Glomerular visceral epithelial cell (primary cell): ENCODE measurements around the gene ADGRG1.
"Not testable (repeated sequence)": the region's sequence is repeated elsewhere in the genome, so short reads cannot be mapped to it uniquely, and the experiment has no call there.

Experiments
- DNase-seq: peaks from one replicate; pipeline ENCODE4 v3.0.0-alpha.2; 2016; ENCODE audit errors: extremely low spot score

ADGRG1 gene

DNA sequence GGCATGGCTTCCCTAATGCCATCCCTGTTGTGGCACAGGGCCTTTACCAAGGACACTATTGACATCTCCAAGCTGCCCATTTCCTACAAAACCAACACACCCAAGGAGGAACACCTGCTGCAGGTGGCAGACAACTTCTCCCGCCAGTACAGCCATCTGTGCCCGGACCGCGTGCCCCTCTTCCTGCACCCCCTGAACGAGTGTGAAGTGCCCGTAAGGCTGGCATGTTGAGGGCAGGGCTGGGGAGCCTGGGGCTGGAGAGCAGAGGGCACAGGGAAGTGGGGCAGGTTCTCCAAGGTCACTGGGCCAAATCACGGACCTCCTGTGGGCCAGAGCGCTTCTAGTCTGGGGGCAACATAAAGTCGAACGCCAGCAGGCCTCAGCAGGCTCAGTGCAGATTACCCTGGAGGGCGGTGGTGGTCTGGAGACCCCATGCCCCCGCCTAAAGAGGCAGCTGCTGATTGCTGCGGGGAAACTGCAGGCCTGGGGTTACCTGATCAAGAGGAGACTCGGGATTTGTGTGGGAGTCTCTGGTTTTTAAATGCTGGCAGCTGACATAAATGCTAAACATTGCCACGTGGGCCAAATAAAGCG is 70.5 kb downstream of the ADGRG1 start:
- no peak for DNase-seq

DNA sequence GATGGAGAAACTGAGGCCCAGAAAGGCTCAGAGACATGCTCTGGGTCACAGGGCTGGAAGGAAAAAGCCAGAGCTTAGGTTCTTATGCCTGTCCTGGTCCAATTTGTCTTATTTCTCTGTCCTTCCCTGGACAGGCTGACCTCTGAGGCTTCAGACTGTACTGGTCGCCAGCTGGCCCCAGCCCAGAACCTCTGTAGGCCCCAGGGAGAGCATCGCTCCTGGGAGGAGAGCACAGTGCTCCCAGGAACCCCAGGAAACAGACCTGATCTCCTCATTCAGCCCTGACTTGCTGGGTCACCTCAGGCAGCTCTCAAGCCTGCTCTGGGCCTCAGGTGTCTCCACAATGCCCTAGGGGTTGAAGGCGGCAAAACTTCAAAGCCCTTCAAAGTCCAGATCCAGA is 71.1 kb downstream of the ADGRG1 start:
- no peak for DNase-seq

DNA sequence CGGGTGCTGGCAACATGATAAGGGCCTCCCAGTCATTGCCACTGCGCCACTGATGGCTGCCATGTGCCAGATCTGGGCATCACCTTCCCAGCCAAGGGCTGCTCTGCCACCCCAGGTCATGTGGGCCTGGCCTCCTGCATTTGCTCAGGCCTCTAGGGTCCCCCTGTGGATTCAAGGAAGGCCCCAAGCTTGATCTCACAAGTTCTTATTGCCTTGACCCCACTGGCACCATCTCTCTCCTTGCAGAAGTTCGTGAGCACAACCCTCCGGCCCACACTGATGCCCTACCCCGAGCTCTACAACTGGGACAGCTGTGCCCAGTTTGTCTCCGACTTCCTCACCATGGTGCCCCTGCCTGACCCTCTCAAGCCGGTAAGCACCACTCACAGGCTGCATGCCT is 71.5 kb downstream of the ADGRG1 start:
- no peak for DNase-seq

DNA sequence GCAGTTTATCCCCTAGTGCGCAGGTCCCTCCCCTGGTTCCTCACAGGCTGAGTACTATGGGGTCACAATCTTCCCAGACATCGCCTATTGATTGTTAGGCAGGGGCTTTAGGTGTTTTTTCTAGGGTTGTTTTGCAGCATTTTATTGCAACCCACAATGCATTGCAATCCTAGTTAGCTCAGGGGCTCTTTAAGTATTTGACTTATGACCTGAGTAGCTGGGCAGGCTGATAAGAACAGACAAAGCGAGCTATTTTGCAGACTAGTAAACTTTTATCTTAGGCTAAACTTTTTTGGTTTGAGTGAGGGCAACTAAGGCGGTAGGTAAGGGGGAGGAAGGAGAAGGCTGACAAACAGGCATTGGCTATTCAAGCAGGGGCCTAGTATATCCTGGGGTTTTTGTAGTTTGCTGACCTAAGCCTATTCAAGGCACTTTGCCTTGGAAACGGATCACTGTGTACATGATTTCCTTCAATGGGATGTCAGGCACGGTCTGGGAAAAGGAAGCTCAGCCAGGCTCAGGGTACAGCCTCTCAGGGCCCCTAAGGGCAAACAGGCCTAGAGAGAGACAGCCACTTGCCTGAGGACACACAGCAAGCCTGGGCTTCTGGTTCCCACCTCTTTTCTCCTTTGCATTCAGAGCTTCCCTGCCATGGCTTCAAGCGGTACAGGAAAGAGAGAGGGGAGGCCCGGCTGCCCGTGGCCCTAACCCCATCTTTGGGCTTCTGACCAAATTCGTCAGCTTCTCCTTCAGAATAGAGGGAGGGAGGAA is 72.5 kb downstream of the ADGRG1 start:
- DNase-seq, result no peak

DNA sequence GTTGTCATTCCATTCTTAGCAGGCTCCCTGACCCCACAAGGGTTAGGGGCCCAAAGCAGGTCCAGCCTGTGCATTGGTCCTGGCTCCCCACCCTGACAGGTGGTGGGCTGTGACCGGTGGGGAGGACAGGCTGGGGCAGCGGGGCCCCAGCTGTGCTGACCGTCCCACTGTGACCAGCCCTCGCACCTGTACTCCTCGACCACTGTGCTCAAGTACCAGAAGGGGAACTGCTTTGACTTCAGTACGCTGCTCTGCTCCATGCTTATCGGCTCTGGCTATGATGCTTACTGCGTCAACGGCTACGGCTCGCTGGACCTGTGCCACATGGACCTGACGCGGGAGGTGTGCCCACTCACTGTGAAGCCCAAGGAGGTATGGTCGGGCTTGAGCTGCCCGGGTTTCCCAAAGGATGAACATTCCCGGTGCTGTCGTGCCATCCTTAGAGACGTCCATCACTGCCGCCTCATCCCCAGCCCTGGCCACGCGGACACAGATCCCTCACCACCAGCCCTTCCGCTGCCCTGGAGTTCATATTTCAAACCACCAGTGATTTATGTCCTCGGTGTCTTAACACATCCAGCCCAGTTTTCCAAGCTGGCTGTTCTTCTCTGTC is 73.4 kb downstream of the ADGRG1 start:
- no peak for DNase-seq

DNA sequence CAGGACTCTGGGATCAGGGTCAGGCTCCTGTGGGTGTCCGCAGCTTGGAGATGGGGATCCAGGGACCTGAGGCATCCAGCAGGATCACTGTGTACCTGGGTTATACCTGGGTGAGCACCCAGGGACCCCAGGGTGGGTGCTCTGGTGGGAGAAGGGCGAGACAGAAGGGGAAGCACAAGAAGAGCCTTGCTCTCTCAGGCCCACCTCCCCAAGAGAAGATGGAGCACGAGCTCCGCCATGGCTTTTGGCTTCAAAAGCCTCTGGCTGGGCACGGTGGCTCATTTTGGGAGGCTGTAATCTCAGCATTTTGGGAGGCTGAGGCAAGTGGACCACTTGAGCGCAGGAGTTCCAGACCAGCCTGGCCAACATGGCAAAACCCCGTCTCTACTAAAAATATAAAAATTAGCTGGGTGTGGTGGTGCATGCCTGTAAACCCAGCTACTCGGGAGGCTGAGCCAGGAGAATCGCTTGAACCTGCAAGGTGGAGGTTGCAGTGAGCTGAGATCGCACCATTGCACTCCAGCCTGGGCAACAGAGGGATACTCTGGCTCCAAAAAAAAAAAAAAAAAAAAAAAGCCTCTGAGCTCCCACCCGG is 75.1 kb downstream of the ADGRG1 start:
- no peak for DNase-seq

DNA sequence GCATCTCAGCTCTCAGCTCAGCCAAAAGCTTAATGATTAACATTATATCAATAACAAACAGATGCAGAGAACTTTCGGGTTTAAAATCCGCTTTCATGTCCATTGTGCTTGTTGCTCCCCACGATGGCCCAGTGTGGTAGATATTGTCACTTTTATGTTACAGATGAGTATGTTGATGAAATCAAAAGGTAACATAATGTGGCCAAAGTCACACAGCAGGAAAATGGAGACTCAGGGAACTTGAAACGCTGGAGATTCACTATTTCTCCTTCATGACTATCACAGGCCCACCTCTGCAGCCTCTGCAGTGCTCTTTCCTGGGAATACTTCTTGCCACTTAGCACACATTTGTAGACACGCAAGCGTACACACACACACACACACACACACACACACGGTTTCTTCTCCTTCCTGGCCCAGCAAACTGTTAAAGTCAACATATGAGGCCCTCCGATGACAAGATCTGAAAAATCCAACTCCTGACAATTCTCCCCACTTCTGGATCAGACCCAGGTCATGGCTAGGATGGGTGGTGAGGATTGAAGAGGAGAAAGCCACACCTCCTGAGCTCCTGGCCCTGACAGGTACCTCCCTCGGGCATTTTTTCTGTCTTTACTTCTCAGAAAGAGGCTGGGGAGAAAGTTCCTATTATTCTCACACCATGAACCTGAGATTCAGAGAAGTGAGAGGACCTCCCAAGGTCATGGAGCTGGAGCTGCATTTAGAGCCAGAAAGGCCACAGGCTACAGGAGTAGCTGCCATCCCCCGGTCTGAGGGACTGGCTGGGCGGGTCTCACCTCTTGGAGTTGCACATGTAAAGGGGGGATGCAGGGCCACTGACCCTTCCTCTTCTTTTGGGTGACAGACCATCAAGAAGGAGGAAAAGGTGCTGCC is 75.8 kb downstream of the ADGRG1 start:
- no peak for DNase-seq

DNA sequence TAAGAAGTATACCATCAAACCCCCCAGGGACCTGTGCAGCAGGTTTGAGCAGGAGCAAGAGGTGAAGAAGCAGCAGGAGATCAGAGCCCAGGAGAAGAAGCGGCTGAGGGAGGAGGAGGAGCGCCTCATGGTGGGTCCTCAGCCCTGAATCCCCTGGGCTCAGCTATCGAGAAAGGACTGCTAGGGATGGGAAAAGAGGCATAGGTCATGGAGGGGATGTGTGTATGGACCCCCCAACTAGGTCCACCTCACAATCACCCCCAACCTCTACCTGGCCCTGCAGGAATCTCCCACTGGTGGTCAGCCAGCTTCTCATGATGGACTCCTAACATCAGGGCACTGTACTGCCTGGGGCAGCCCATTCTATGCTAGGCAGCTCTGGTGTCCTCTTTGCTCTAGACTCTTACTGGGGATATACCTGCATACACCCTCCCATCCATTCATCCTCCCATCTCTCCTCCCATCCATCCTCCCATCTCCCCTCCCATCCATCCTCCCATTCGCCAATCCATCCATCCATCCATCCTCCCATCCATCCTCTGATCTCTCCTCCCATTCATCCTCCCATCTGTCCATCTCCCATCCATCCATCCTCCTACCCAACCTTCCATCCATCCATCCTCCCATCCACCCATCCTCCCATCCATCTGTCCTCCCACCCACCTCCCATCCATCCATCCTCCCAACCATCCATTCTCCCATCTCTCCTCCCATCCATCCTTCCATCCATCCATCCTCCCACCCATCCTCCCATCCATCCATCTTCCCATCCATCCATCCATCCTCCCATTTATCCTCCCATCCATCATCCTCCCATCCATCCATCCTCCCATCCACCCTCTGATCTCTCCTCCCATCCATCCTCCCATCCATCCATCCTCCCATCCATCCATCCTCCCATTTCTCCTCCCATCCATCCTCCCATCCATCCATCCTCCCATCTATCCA is 76.7 kb downstream of the ADGRG1 start:
- DNase-seq, result no peak

DNA sequence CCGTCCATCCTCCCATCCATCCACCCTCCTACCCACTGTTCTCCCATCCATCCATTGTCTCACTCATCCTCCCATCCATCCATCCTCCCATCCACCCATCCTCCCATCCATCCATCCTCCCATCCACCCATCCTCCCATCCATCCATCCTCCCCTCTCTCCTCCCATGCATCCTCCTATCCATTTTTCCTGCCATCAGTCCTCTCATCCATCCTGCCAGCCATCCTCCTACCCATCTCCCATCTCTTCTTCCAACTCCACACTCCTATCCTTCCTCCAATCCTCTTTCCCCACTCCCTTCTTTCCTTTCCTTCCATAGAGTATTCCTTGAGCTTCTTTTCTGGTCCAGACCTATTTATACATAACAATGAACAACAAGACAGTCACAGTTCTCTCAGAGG is 78.3 kb downstream of the ADGRG1 start:
- no peak for DNase-seq

DNA sequence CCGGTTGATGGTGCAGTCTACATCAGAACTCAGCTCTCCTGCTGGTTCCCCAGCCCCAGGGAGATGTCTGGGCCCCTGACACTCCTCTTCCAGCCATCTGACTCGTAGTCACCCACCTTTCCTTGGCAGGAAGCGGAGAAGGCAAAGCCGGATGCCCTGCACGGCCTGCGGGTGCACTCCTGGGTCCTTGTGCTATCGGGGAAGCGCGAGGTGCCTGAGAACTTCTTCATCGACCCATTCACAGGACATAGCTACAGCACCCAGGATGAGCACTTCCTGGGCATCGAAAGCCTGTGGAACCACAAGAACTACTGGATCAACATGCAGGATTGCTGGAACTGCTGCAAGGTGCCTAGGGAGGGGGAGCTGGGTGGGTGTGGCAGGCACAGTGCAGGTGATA is 78.9 kb downstream of the ADGRG1 start:
- no peak for DNase-seq

DNA sequence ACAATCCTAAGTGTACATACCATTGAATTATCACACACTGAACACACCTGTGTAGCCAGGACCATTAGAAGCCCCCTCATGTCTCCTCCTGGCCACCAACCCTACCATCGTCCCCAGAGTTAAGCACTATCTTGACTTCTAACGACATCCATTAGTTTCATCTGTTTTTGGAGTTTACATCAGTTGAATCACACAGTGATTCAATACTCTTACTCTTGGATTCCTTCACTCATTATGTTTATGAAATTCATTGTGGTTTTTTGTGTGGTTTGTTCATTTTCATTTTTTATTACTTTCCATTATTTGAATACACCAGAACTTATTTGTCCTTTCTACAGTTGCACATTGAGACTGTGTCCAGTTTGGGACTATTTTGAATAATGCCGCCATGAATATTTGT is 79.7 kb downstream of the ADGRG1 start:
- DNase-seq, result no peak

DNA sequence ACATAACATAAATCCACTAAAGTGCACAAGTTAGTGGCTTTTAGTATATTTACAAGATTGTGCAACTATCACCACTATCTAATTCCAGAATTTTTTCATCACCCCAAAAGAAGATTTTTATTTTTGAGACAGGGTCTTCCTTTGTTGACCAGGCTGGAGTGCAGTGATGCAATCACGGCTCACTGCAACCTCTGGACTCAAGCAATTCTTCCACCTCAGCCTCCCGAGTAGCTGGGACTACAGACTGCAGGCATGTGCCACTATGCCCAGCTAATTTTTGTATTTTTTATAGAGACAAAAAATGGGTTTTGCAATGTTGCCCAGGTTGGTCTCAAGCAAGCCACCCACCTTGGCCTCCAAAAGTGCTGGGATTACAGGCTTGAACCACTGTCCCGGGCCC is 81.2 kb downstream of the ADGRG1 start:
- DNase-seq, result no peak

DNA sequence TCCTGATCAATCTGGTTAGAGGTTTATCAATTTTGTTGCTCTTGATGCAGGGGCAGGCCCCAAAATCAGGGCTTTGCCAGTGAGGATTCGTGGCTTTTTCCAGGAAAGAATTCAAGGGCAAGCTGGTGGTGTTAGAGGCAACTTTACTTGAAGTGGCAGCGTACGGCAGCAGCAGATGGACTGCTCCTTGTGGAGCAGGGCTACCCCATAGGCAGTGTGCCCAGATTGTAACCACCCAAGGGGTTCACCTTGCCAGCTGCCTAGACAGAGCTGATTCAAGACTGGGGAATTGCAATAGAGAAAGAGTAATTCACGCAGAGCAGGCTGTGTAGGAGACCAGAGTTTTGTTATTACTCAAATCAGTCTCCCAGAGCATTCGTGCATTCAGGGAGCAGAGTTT is 82.9 kb downstream of the ADGRG1 start:
- no peak for DNase-seq

DNA sequence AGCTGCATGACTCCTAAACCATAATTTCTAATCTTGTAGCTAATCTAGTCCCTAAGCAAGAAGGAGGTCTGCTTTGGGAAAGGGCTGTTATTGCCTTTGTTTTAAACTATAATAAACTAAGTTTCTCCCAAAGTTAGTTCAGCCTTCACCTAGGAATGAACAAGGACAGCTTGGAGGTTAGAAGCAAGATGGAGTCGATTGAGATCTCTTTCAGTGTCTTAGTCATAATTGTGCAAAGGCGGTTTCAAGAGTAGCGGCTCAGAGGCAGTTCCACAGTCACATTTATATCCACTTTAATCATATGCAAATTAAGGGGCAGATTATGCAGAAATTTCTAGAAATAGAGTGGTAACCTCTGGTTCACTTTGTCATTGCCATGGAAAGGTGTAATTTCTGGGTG is 83.6 kb downstream of the ADGRG1 start:
- no peak for DNase-seq

DNA sequence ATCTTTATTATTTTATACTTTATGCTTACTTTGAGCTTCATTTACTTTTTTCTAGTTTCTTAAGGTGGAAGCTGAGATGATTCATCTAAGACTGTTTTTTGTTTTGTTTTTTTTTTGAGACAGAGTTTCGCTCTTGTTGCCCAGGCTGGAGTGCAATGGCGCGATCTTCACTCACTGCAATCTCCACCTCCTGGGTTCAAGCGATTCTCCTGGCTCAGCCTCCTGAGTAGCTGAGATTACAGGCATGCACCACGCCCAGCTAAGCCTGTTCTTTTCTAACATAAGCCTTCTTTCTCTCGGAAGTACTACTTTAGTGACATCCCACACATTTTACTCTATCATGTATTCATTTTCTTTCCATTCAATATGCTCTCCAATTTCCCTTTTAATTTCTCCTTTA is 84.1 kb downstream of the ADGRG1 start:
- DNase-seq, result not testable (repeated sequence)

DNA sequence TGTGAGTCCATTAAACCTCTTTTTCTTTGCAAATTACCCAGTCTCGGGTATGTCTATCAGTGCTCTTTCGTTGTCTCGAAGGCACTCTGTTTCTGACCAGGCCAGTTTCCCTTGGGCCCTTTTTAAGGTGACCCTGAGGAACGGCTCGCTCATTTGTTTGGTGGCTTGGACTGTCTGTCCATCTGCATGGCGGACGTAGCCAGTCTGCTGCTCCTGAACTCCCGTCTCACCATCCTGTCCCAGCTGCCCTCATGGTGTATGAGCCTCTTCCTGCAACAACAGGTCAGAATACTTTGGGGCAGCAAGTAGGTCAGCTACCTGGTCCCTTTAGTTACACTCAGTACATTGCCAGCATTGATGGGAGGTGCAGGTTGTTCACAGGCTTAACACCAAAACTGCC is 85.2 kb downstream of the ADGRG1 start:
- no peak for DNase-seq

DNA sequence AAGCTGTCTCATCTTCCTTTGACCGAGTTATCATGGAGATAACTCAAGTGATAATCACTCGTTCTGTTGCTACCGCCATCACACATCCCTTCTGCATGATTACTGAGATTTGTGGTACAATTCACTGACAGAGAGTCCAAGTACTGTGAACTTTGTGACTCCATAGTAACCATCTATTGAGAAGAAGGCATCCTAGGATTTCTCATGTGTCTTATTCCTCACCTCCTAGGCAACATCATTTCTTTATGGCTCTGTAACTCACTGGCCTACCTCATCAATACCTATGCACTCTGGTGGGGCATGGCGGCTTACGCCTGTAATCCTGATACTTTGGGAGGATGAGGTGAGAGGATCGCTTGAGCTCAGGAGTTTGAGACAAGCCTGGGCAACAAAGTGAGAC is 85.6 kb downstream of the ADGRG1 start:
- DNase-seq, result no peak
